Sigmoid colon (tissue), 4 donors: ENCODE measurements around the gene TRPM2.
A peak's percentile ranks its signal among the peaks of the same experiment; 100 is the strongest.

Experiments
- EP300 ChIP-seq, 4 donors: sonication (generic); formaldehyde crosslinking; IDR thresholded peaks; one replicate each; pipeline ENCODE4 v1.6.1; 2017; ENCODE audit warnings: antibody characterized with exemption in 4 of 4
- TF ChIP-seq, protein P1 (sequence below), 4 experiments: fragments of 450-650 bp in 3 of 4; fragments of 200-600 bp in 1 of 4; IDR thresholded peaks; one replicate each; pipeline ENCODE4 v1.5.1; 2016 to 2019; ENCODE audit warnings: antibody characterized with exemption in 4 of 4, mild to moderate bottlenecking in 3 of 4, moderate library complexity in 2 of 4

DNA sequence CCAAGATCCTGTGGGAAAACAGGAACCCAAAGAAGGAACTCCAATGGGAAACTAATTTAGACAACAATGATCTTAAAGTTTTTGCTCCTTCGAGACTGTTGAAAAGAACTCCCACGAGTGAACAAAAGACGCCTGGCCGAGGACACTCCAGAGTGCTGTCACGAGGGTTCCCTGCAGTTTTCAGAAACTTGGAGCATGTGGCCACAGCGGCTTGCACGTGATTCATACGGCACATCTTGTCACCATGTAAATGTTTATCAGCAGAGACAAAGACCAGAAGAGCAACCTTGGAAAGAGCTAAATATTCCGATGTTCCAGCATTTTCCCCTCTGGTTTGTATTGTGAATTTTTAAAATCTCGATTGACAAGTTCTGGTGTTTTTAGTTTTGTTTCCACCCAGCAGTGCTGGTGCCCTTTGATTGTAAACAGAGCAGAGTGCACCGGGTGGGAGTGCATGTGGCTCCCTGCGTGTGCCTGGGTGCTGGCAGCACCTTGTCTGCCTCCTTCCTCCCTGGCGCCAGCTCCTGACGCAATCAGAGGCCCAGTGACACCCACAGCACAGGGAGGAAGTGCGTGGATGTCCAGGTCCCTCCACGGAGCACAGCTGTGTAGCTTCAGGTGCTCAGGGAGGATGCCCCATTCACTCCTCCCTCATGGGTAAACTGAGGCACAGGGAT is 124.8 kb downstream of the TRPM2 start:
- TF ChIP-seq, protein P1, sequence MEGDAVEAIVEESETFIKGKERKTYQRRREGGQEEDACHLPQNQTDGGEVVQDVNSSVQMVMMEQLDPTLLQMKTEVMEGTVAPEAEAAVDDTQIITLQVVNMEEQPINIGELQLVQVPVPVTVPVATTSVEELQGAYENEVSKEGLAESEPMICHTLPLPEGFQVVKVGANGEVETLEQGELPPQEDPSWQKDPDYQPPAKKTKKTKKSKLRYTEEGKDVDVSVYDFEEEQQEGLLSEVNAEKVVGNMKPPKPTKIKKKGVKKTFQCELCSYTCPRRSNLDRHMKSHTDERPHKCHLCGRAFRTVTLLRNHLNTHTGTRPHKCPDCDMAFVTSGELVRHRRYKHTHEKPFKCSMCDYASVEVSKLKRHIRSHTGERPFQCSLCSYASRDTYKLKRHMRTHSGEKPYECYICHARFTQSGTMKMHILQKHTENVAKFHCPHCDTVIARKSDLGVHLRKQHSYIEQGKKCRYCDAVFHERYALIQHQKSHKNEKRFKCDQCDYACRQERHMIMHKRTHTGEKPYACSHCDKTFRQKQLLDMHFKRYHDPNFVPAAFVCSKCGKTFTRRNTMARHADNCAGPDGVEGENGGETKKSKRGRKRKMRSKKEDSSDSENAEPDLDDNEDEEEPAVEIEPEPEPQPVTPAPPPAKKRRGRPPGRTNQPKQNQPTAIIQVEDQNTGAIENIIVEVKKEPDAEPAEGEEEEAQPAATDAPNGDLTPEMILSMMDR (IDR thresholded peaks at IDR 0.05) = no peak
- peak in 1 of 4 donors; percentile 58 for TF ChIP-seq EP300 (IDR thresholded peaks at IDR 0.05)
